Heart right ventricle (tissue), 16 donors: ENCODE results near the gene CHRDL1. TPM values are rescaled to one million over a fixed set of nuclear protein-coding genes. Genes with fewer than 3 reads are reported as not detected.

Source experiments
- ATAC-seq, 8 donors: fragments of 200-7000 bp; cut with Tn5 transposase; one replicate each; pipeline ENCODE4 v1.9.1; 2020; ENCODE audit warnings: mild to moderate bottlenecking in 8 of 8, moderate library complexity in 8 of 8, moderate number of reproducible peaks in 1 of 8
- DNase-seq, 2 donors: peaks; one replicate each; pipeline ENCODE4 v3.0.0-alpha.2; 2020
- H3K27ac ChIP-seq, 10 donors: fragments of 200-600 bp; sonication (generic) in 2 of 10; one replicate each; pipeline versions ENCODE4 v1.5.0 to v1.8.0; 2020 to 2022; ENCODE audit warnings: mild to moderate bottlenecking in 3 of 10
- H3K27me3 ChIP-seq, 7 donors: fragments of 200-600 bp; one replicate each; pipeline ENCODE4 v1.8.0; 2021 to 2022; ENCODE audit warnings: mild to moderate bottlenecking in 2 of 7
- H3K36me3 ChIP-seq, 9 donors: fragments of 200-600 bp; sonication (generic) in 1 of 9; one replicate each; pipeline versions ENCODE4 v1.5.0 to v1.8.0; 2020 to 2022; ENCODE audit warnings: mild to moderate bottlenecking in 2 of 9
- H3K4me1 ChIP-seq, 9 donors: fragments of 200-600 bp; sonication (generic) in 1 of 9; one replicate each; pipeline versions ENCODE4 v1.5.0 to v1.8.0; 2020 to 2022; ENCODE audit warnings: mild to moderate bottlenecking in 4 of 9
- H3K4me3 ChIP-seq, 10 donors: fragments of 200-600 bp; sonication (generic) in 2 of 10; one replicate each; pipeline versions ENCODE4 v1.5.0 to v1.8.0; 2020 to 2022; ENCODE audit warnings: mild to moderate bottlenecking in 7 of 10, moderate library complexity in 2 of 10
- H3K9me3 ChIP-seq, 11 donors: fragments of 200-600 bp in 10 of 11; sonication (generic) in 2 of 11; one replicate each; pipeline versions ENCODE4 v1.5.0 to v1.8.0; 2013 to 2022; ENCODE audit warnings: mild to moderate bottlenecking in 2 of 11, control low read depth in 1 of 11, moderate library complexity in 1 of 11
- CTCF ChIP-seq, 9 donors: fragments of 200-600 bp; sonication (generic) in 2 of 9; IDR thresholded peaks; one replicate each; pipeline versions ENCODE4 v1.5.0 to v1.8.0; 2021 to 2022; ENCODE audit warnings: antibody characterized with exemption in 9 of 9, mild to moderate bottlenecking in 5 of 9, moderate library complexity in 1 of 9
- WGBS, 2 donors: extraction: QIAGEN DNeasy Blood & Tissue Kit; methylation state at CpG; one replicate each; pipeline ENCODE4 v1.1.7; 2013; ENCODE audit warnings: inconsistent platforms in 1 of 2; 5-methylcytosine and 5-hydroxymethylcytosine counted together
- intact Hi-C, 10 donors: fragments of 100-400 bp; cut with DNase I; formaldehyde crosslinking; loops; one replicate each; pipeline versions ENCODE4 v1.11.1 to v1.14.2; 2022
- long read RNA-seq, 3 donors: library from polyadenylated mRNA; unstranded; transcript quantifications; one replicate each; pipeline ENCODE4 v2.0.0, GENCODE V29; 2020 to 2021
- polyA plus RNA-seq, 2 donors: library from polyadenylated mRNA; stranded (reverse); fragments of 200-250 nt; gene quantifications; one replicate each; pipeline ENCODE4 v1.2.3, GENCODE V29; 2013
- total RNA-seq, 10 donors: library from RNA; stranded (reverse); fragmentation: NEBNext Ultra II Directional in 3 of 10; extraction: Animal tissue kit (Norgen Biotek cat#: 25700) in 3 of 10; gene quantifications; one replicate each; pipeline versions ENCODE4 v1.2.1 to v1.2.4, GENCODE V29; 2021 to 2023
- donor health status: Arrhythmogenic right ventricular cardiomyopathy.
- donor health status: ischemic (EF 13 %, LVEDD 7.1; RV severe dilation, severe dysfunction).
- donor health status: healthy with polysubstance abuse.
- donor health status: DM: no; HTN: yes; CAD: no.
- donor health status: DM: no; HTN: no; CAD: no.
- donor health status: ischemic (EF 25% LVEDD 6.9; RV normal size, moderate dysfunction).
- donor health status: ischemic (EF 25% LVEDD 5.7; RV mildly dilated, moderate dysfunction).
- donor health status: healthy.
- donor health status: DM: yes; HTN: yes; CAD: no.
- donor health status: Ischemic cardiomyopathy.
- donor health status: ischemic (EF 35%, LVEDD 5.7; RV mildly dilated, moderate dysfunction).
- donor health status: nonischemic (EF 11% LVEDD 7.7; RV severe dilation, severe dysfunction).
- donor health status: DM: yes; HTN: yes; CAD: no.
- donor health status: PGD.
- donor health status: ischemic (EF 29% LVEDD 5.4; RV normal size, mild dysfunction).
- donor health status: nonischemic (EF 23%, LVEDD 6.1; RV moderate dilation, normal function).

The CHRDL1 gene
- total RNA-seq (1 to 10 TPM in 9 of 10 donors, under 1 TPM in 1; 0.71 to 9.0 (median 2.8) TPM), polyA plus RNA-seq (1 to 10 TPM; 1.0 to 1.4 TPM)
- long read RNA-seq, donor 1, partial matches to known transcripts = 0 of 2 reads
- long read RNA-seq, donor 1, other reads (novel, unspliced or antisense) = 1 of 2 reads
- long read RNA-seq, donor 2, partial matches to known transcripts = 0 of 1 reads
- long read RNA-seq, donor 2, other reads (novel, unspliced or antisense) = 0 of 1 reads
- long read RNA-seq, donor 3, partial matches to known transcripts = 0 of 1 reads
- long read RNA-seq, donor 3, other reads (novel, unspliced or antisense) = 1 of 1 reads

DNA sequence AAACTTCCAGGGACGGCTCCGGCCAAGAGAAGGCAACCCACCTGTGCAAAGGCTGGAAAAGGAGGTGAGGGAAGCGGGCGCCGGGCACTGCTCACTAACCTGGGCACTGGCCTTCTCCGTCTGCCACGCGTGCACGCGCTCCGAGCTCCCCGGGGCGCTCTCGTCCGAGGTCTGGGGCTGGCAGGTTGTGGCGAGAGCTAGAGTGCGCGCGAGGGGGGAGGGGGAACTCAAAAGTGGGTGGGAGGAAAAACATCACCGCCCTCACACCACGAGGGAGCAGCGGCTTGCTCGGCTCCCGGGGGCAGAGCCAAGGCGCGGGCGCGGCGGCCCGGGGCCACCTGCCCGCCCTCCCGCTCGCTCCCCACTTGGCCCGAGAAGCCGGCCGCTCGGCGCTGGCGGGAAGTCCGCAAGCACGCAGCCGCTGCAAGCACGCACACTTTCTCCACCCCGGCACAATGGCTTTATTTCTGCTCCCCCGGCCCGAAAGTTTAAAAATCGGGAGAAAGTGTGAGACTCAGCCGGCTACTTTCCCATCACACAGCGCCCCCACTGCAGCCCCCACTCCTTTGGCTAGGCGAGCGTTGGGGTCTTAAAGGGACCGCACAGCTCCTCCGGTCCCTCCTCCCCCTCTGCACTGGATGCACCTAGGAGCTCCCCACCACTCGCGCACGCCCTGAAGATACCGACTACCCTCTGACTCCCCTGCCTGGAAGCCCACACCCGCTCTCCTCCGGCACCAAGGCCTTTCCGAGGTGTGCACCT, at the start of gene CHRDL1:
TSS of gene CHRDL1 (minus strand) at position 173 of the 762 bp plus-strand sequence. CDS start 3,636 bp downstream, outside the sequence.
- 2 to 5% methylated on average over 22 to 57 of the region's 60 CpGs for WGBS, 2 donors

DNA sequence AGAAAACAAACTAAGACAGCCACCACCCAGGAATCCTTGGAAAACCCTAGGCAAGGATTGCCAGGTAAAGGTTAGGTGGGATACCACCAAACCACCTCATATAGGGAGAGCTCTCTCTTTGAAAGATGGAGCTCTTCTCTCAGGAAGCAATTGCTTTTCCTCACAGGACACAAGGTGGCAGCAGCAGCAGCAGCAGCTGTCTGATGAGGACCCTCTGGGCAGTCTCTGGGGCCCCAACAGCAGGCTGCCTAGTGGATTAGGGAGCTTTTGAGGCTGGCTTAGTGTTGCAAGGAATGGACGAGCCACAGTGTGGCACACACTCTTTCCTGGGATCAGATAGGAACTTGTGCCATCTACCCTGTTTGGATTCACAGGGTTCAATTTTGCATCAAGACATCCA, 41.4 kb upstream of the CHRDL1 start:
- no peak for TF ChIP-seq CTCF (IDR thresholded peaks at IDR 0.05)
- no peaks in the 10 kb centered on the region for H3K36me3 ChIP-seq
- no peak overlapping the region for H3K4me3 ChIP-seq
- H3K27ac ChIP-seq = no peak overlapping the region
- intact Hi-C loops = no loop called here
- H3K9me3 ChIP-seq = no peaks in the 10 kb centered on the region
- DNase-seq = no peak
- H3K27me3 ChIP-seq = peaks cover 0 to 30% (median 0%) of the 10 kb centered on the region in 7 donors
- ATAC-seq = no peak
- 11 to 21% methylated on average over 1 of the region's 1 CpG for WGBS, 2 donors
- H3K4me1 ChIP-seq = no peaks in the 10 kb centered on the region

More for the DNA sequence above, at the start of gene CHRDL1:
- Histone ChIP-seq H3K27ac (no peak within 1 kb of the TSS), H3K4me3 (peak within 1 kb of the TSS; percentile 9 to 41 (median 35)), H3K36me3 (no peaks in the 10 kb centered on the region), H3K27me3 (peaks cover 0 to 86% (median 0%) of the 10 kb centered on the region in 7 donors), H3K4me1 (no peaks in the 10 kb centered on the region), H3K9me3 (no peaks in the 10 kb centered on the region)
- ATAC-seq (peak in 5 of 8 donors; percentile 18 to 71 (median 49)), DNase-seq (peak in 1 of 2 donors; percentile 26)
- TF ChIP-seq CTCF (IDR thresholded peaks at IDR 0.05) = no peak
- intact Hi-C loops = no loop called here

DNA sequence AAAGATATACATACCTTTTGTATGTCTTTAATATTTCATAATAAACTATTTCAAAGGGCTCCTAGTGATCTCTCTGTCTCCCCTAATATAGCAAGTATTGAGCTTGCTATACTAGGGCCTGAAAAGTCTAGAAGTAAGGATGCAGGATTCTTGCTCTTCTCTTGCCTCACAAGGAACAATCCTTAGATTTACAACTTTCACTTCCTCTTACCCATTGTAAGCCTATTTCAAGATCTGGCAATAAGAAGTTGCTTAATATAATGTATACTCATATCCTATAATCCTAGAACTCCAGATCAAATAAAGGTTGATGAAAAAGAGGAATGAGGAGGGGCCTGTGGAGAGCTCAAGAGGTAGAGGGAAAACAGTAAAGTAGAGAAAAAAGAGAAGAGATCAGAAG, 40.8 kb upstream of the CHRDL1 start:
- Histone ChIP-seq H3K27me3 (peaks cover 0 to 25% (median 0%) of the 10 kb centered on the region in 7 donors), H3K36me3 (no peaks in the 10 kb centered on the region), H3K4me1 (no peaks in the 10 kb centered on the region), H3K9me3 (no peaks in the 10 kb centered on the region), H3K27ac (no peak overlapping the region), H3K4me3 (no peak overlapping the region)
- intact Hi-C loops = no loop called here
- DNase-seq (no peak), ATAC-seq (no peak)
- TF ChIP-seq CTCF (IDR thresholded peaks at IDR 0.05) = no peak

DNA sequence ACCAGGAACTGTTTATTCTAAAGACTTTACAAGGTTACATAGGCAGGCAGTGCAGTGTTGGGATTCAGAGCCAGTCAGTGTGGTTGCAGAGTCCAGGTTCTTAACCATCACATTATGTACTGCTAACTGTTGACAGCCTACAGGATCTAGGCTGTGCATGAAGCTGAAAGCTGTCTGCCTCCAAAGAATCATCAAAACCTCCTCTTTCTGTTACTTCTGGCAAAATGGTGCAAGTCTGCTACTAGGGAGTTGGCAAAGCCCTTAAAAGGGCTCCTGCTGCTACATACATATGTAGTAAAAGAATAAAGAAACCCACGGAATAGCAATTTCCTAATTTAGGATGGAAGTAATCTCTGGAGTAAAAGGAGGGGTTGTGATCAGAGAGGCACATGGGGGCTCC, 40.4 kb upstream of the CHRDL1 start:
- ATAC-seq = no peak
- Histone ChIP-seq H3K36me3 (no peaks in the 10 kb centered on the region), H3K27me3 (peaks cover 0 to 21% (median 0%) of the 10 kb centered on the region in 7 donors), H3K4me3 (no peak overlapping the region), H3K4me1 (no peaks in the 10 kb centered on the region), H3K27ac (no peak overlapping the region), H3K9me3 (no peaks in the 10 kb centered on the region)
- TF ChIP-seq CTCF (IDR thresholded peaks at IDR 0.05) = no peak
- whole genome bisulfite sequencing, 2 donors = 52 to 70% methylated on average over 1 of the region's 1 CpG
- DNase-seq = no peak
- intact Hi-C loops = no loop called here
